GM21367 (cell line): ENCODE measurements around the gene KIT.

Experiments
- ATAC-seq: cut with Tn5 transposase; IDR thresholded peaks from one replicate; pipeline ENCODE4 v1.9.1; 2021; ENCODE audit not compliant: unreplicated experiment

The KIT gene

DNA sequence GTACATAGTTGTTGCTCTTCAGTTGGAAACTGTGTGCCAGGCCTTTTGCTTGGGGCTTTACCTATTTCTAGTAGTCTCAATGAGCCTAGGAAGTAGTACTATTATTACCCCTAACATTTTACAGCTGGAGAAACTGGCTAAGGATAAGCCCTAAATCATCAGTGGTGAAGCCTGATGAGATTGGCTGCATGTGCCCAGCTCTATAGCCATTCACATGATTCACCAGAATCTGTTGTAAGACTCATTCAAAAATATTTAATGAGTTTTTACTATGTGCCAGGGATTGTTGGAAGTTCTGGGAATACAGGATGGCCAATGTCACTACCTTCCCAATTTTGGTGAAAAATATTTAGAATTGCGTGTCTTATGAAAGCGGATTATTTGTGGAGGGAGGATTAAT is 2.8 kb downstream of the KIT start:
- no peak for ATAC-seq

DNA sequence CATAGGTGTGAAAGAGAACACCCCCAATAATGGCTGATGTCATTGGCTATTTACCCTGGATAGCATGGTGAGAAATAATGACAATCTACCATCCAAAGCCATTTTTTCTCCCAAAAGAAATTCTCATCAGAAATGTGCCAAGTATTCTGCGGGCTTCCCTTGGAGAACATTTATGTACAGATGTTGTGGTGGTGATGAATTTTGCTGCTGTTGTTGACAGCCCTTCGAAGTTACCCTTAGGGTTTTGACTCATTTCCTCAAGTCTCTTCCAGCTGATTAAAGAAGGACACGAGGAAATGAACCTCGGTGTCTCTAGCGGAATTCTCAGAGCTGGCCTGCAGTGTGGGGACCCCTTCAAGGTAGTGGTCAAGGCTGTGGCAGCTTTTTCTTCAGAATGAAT is 3.4 kb downstream of the KIT start:
- no peak for ATAC-seq

DNA sequence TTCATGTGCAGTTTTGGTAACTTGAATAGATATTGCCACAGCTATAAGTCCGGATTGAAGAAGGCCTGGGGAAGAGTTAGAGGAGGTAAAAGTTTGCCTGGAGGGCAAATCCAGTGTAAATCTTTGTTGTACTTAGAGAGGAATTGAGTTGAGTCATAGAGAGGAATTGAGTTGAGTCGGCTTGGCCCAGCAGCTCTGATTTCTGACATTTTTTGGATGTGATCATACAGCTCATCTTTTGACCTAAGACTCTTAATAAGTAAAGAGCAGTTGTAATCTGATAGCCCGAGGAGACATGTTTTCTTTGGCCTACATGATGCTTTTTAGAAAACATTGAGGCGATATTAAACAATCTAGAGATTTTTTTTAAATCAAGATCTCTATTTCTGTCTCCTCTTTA is 3.9 kb downstream of the KIT start:
- no peak for ATAC-seq

DNA sequence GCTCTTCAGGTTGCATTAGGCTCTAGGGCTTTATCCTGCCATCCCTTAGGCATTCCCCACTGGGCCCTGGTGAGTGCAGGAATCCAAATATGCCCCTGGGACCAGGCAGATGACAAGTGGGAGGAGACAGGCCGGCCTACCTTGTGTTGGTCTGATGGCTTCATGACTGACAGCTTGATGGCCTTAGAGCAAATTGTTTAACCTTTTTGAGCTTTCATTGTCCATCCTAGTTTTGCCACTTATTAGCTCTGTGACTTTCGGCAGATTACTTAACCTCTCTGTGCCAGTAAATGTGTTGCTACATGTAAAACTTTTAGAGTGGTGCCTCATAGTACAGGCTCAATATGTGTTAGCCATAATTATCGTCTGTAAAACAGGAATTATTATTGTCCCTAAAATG is 4.4 kb downstream of the KIT start:
- ATAC-seq = no peak

DNA sequence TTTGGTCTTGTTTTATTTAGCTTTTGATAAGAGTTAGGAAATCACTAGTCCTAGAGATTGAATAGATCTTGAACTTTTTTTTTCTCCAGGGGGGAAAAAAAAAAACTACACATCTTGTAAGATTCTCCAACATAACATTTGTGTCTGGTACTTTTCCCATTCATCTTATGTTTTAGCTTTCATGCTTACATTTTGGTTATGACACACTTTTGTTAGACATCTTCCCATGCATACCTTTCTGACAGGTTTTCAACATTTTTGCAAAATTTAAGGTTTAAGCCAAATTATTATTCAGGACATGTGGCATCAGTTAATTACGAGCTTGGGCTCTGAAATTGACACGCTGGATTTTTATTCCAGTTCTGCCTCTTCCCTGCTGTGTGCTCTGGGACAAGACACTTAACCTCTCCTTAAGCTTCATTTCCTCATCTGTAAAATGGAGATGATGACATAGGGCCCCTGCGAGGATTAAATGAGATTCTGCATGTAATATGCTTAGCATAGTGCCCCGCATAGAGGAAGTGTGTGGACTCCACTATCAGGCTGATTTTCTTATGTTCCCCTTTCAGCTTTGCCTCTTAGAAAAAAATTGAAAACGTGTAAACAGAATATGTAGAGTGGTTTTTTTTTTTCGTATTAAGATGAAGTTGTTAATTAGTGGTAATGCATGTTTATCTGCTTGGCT is 5.3 kb downstream of the KIT start:
- ATAC-seq = no peak

DNA sequence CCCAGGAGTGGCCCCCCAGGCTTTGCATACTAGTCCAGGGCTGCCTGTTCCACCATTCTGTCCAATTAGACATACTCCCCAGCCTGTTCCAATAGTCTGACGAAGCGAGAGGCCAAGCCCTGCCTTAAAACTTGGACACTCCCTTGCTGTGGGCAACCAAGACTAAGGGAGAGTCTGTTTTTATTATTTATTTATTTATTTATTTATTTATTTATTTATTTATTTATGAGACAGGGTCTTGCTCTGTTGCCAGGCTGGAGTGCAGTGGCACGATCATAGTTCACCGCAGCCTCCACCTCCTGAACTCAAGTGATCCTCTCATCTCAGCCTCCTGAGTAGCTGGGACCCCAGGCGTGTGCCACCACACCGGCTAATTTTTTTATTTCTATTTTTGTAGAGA is 6.6 kb downstream of the KIT start:
- ATAC-seq = no peak

DNA sequence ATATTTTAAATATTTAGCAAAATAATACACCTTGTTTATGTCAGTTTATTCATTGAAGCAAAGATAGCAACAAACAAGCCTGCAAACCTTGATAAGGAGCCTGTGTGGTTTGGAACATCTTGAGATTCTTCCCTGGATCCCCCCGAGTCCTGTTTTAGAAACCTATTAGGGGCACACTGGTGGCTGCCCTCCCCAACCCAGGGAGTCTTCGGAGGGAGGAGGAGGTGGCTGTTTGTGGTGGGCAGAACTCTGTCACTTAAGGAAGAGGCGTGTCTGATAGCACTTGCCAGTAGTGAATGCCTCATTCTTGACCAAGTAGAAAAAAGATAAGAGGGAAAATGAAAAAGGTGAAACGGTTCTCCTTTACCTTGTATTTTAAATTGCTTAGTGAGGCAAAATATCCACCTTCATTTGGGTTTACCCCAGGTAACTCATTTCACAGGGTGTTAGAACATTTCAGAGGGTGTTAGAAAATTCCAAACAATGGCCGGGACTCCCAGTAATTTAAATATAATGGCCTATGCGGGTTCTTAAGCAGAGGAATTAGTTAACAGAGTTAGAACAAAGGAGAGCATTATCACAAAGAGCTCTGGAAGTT is 10.4 kb downstream of the KIT start:
- ATAC-seq = no peak

DNA sequence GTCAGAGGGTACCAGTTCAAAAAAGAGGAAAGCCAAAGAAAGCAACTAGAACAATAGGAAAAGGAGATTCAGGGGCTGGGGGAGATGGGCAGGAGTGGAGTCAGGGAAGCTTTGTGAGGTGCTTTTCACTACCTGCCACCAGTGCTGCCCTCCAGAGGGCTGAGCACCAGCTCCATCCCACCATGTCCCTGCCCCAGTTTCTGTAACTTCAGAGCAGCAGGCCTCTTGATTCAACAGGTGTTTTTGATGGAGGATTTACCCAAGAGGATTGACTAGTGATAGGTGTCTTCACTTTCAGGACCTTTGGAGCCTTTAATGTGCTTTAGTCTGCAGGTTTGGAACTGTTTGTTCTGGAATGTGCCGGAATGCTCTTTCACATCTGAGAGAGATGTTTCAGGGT is 12.1 kb downstream of the KIT start:
- ATAC-seq = no peak

DNA sequence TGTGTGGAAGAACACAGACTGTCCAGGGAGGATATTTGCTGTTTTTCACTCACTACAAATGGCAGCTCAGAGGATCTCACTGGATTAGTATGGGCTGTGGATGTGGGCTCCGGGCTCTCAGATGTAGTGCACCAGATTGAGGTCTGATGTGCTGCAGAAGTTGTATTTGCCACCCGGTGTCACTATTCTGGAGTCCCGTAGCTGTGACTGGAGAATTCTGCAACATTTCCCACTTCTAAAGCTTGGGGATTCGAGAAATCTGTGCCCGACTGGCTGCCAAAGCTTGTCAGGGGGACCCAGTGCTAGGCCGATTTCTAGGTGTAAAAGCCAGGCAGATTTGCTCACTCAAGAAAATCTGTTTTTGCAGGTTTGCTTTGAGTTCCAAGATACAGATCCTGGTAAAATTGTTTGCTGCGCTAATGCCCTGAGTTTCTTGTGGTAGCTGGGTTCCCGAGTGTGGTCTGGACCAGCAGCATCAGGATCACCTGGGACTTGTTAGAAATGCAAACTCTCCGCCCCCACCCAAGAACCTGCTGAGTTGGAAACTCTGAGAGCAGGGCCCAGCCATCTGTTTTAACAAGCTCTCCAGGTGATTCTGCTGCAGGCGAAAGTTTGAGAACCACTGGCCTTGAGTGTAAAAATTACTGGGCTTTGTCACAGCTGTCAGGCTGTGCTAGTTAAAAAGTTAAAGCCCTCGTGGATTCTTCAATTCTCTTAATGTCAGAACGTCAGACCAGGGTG is 18.1 kb downstream of the KIT start:
- no peak for ATAC-seq

DNA sequence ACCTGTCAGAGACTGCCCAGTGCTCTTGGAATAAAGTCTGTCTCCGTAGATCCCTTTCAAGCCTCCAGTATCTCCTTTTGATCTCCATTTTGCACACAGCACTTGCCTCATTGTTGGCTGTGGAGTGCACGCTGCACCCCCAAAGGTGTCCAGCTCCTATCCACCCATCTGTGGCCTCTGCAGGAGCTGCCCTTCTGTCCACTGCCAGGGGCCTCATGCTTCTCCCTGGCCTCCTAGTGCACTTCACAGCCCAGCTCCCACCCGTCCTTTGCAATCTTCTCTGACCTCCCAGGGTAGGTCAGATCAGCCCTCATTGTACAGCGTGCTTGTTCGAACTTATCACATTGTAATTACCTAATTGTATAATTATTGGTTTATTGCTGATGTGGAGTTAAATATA is 18.9 kb downstream of the KIT start:
- ATAC-seq = no peak

DNA sequence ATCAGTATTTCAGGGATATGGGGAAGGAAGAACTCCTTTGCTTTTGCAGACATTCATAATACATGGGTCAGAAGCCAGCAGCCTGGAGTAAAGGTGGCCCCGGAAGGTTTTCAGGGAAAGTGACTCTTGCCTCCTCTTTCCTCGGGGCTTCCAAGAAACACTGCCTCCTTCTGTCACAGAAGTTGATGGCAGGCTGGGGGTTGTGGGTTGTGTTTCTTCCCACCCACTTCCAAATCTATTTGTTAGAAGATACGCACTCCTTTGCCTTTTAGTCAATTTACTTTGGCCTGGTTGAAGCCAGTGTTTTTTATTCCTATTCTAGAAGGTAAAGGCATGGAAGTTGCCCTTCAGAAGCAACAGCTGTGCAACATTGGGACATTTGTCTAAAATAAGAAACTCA is 19.7 kb downstream of the KIT start:
- ATAC-seq = no peak

DNA sequence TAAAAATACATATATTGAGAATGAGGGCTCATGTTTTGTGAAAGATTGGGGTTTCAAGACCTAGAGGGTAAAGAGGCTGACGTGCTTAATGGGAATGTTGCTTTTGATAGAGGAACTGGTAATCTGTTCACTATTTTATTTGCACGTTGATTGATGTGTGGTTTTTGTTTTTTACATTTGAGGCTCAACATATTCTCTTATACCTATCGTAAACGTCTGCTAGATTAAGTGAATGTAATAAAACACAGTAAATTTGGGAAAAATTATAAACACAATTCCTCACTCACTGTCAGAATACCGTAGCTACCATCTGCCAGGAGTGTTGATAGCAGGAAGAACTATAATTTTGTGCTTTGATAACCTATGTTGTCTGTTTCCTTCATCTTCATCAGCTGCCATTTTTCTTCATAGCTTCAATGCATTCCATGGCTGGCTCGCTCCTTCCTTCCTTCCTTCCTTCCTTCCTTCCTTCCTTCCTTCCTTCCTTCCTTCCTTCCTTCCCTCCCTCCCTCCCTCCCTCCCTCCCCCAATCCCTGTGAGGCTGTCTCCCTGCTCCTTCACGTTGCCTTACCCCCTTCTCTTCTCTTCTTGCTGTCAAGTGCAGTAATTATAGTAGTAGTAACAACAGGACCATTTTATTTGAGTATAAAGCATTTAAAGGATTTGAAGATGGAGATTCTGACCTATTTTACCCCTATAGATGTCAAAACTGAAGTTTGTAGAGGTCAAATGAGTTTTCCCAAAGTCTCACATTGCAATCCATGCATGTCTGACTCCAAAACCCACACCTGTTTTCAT is 20.3 kb downstream of the KIT start:
- ATAC-seq = no peak

DNA sequence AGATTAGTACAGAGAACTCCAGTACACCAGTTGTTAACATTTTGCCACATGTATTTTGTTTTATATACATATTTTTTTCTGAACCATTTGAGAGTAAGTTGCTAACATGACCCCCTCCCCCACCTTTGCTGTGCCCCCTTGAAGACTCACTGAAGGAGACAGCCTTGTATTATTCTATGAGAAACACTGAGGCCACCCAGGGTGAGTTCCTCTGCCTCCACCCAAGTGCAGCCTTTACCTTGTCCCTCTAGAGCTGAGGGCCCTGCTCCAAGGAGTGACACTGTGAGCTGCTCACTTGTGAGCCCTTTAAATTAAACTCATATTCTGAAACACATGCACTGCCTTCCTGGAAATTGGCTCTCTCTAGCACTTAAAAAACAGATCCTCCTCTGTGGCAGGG is 21.1 kb downstream of the KIT start:
- ATAC-seq = no peak

DNA sequence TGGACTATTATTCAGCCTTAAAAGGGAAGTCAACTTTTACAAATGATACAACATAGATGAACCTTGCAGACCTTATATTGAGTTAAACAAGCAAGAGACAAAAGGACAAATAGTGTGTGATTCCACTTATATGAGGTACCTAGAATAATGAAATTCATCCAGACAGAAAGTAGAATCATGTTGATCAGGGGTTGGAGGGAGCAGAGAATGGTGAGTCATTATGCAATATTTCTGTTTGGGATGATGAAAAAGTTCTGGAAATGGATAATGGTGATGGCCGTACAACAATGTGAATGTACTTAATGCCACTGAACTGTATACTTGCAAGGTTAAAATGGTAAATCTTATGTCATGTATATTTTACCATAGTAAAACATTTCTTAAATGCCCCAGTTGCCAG is 22.1 kb downstream of the KIT start:
- no peak for ATAC-seq

DNA sequence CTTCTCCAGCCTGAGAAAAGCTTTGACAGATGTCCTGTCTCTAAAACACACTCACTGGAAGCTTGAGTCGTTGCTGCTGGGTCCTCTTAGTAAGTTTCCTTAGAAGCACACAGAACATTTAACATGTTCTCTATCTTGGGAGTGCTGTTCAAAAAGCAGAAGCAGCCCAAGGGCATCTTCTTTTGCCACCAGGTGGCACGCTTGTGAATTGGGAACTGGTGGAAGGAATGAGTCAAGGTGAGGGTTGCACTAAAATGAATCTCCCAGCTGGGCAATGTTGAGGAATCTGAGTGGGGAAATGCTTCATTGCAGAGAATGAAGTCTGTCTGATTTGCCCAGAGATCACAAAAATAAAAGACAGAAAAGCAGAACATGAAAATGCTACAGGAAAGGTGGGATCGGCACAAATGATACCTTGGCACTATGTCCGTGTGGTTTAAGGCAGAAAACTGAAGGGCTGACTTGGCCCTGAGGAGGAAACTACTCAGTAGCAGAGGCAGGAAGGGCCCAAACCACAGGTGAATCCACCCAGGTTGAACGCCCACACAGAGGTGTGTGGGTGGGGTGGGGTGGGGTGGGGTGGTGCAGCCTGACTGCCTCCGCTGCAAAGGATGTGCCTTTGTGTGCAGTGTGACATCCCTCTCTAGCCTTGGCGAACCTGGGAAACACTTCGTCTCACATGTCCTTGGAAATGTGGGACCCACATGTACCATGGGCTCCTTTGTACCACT is 26.0 kb downstream of the KIT start:
- ATAC-seq = peak; percentile 54

DNA sequence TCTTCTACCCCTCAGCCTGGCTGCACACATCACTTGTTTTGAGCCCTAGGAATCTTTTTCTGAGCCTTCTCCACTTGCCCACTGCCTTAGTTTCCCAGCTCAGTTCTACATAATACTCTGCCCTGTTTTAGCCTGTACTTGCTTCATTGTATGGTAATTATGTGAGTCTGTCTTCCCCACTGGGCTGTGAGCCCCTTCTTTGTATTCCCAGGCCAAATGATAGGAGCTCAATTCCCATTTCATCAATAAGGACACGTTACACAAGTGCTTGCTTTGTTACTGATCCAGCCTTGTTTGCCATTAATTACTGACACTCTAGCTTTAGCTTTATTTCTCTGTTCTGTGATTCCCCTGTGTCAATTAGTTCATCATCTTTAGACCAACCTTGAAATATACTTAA is 28.1 kb downstream of the KIT start:
- ATAC-seq = no peak

DNA sequence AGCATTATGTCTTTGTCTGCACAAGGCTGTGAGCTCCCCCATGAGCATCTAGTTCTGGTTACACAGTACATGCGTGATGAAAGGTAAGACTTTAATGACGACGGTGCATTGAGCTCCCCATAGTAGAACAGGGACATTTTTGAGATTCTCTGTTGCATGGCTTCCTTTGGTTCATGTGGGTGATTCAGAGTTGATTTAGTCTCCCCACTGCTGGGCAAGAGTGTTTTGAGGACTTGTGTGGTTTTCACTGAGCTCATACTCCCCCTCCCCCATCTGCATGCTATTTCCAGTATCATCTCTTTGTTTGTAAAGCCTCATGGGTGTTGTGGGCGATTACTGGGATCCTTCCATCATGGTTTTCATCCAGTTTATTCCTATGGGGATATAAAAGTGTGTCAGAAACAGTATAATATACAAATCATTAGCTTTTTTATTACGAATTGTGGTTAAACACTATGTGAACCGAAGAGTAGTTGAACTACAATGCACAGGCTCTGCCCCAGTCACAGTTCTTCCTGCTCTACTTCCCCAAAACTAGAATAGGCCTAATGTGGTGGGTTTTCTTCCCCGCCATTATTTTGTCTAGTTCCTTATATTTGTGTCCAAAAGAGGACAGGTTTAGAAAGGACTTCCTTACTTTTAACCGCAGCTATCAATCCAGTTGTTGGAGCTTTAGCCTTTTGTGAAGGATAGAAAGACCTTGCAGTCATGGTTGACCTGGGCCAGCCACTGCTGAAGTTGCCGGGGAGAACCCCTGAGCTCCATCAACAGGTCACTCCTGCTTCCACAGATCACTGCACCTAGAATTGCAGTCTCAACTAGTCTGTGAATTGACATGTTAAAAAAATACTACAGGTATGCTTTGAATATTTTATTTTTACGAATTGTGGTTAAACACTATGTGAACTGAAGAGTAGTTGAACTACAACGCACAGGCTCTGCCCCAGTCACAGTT is 30.4 kb downstream of the KIT start:
- peak; percentile 47 for ATAC-seq

DNA sequence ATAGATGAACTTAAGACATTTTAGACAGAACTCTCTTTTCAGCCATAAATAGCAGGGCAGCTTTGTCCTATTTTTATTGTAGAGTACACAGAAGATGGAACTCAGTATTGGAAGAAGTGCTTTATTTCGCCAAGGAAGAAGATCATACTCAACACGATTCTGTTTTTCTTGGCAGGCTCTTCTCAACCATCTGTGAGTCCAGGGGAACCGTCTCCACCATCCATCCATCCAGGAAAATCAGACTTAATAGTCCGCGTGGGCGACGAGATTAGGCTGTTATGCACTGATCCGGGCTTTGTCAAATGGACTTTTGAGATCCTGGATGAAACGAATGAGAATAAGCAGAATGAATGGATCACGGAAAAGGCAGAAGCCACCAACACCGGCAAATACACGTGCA is 37.6 kb downstream of the KIT start:
- ATAC-seq = no peak

DNA sequence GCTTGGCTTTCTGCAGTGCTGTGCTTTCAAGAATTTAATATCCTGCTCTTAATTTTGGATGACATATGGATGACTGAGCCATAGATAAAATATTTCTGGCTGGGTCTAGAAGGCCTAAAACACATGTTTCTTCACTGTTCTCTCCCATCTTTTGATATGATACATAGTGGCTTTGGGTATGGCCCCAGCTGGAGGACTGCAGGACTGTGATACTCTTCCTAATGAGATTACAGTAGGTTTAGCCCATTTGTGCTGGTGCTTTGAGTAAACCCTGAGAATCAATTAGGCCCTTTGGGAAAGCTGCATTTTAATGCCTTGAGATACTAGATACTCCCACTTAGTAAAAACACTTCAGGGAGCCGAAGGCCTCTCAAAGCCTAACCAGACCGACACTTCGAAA is 38.0 kb downstream of the KIT start:
- no peak for ATAC-seq

DNA sequence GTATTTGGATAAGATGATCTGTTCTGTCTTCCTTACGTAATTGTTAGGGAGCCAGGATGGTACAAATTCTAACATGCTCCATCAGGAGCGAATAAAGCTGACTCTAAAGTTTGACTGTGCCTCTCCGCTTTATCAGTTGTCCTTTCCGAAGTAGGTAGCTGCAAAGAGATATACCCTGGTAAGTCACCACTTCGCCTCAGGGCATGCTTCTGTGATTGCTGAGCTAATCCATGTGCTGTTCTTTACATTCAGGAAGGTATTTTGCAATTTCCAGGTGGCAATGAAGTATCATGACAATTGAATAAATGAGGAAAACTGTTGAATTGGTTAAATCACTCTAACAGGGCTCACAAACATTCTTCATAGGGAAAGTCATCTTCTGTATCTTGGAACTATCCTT is 38.9 kb downstream of the KIT start:
- ATAC-seq = no peak
